Fibroblast of lung (primary cell): Measurements from ENCODE around the gene SLC43A1. TPM values are rescaled to one million over a fixed set of nuclear protein-coding genes. Genes with fewer than 3 reads are reported as not detected.

Experiments
- DNase-seq, 2 donors: peaks; one replicate each; pipeline versions ENCODE4 v3.0.0 to v3.0.0-alpha.2; 2010; ENCODE audit warnings: low read depth in 2 of 2
- H2AFZ ChIP-seq: 2 replicates; pipeline ENCODE4 v1.5.1; 2012; ENCODE audit warnings: low read length, control low read depth, inconsistent platforms
- H3K27ac ChIP-seq: 2 replicates; pipeline ENCODE4 v1.5.1; 2011; ENCODE audit warnings: low read length, control low read depth; ENCODE audit not compliant: insufficient read depth
- H3K27me3 ChIP-seq: 2 replicates; pipeline ENCODE4 v1.5.1; 2011; ENCODE audit warnings: mild to moderate bottlenecking, low read length; ENCODE audit not compliant: control insufficient read depth, insufficient read depth
- H3K36me3 ChIP-seq: 2 replicates; pipeline ENCODE4 v1.5.1; 2011; ENCODE audit warnings: low read length; ENCODE audit not compliant: control insufficient read depth, insufficient read depth
- H3K4me1 ChIP-seq: 2 replicates; pipeline ENCODE4 v1.5.1; 2011; ENCODE audit warnings: low read length; ENCODE audit not compliant: control insufficient read depth, insufficient read depth; ENCODE audit errors: extremely low read depth
- H3K4me2 ChIP-seq: 2 replicates; pipeline ENCODE4 v1.5.1; 2011; ENCODE audit warnings: low read length, control low read depth; ENCODE audit not compliant: insufficient read depth; ENCODE audit errors: extremely low read depth
- H3K4me3 ChIP-seq, 4 experiments: fragments of 200-600 bp in 1 of 4; sonication (generic) in 1 of 4; replicated peaks in 1 of 4; 2 replicates each; pipeline ENCODE4 v1.5.1; 2011 to 2016; ENCODE audit warnings: low read length in 4 of 4, low read depth in 3 of 4, mild to moderate bottlenecking in 3 of 4, control low read depth in 2 of 4, inconsistent platforms in 1 of 4, mixed read lengths in 1 of 4; ENCODE audit not compliant: insufficient read depth in 1 of 4; ENCODE audit errors: control extremely low read depth in 1 of 4
- H3K79me2 ChIP-seq: 2 replicates; pipeline ENCODE4 v1.5.1; 2012; ENCODE audit warnings: mild to moderate bottlenecking, low read length, inconsistent platforms; ENCODE audit not compliant: control insufficient read depth, insufficient read depth
- H3K9ac ChIP-seq: 2 replicates; pipeline ENCODE4 v1.5.1; 2011; ENCODE audit warnings: mild to moderate bottlenecking, low read length, control low read depth; ENCODE audit not compliant: insufficient read depth
- H3K9me3 ChIP-seq: 2 replicates; pipeline ENCODE4 v1.5.1; 2012; ENCODE audit warnings: low read depth, low read length; ENCODE audit not compliant: control insufficient read depth, insufficient read depth
- H4K20me1 ChIP-seq: 2 replicates; pipeline ENCODE4 v1.5.1; 2011; ENCODE audit warnings: low read length; ENCODE audit not compliant: control insufficient read depth, insufficient read depth; ENCODE audit errors: extremely low read depth
- CTCF ChIP-seq, 2 donors: IDR thresholded peaks in 1 of 2; conservative IDR thresholded peaks in 1 of 2; 1 replicate in 1 of 2; 2 replicates in 1 of 2; pipeline ENCODE4 v1.5.1; 2011 to 2012; ENCODE audit warnings: low read length in 2 of 2, control low read depth in 1 of 2, inconsistent platforms in 1 of 2, low read depth in 1 of 2, mild to moderate bottlenecking in 1 of 2
- EZH2 ChIP-seq: IDR thresholded peaks from 2 replicates; pipeline ENCODE4 v1.5.1; 2012; ENCODE audit warnings: low read length, control low read depth, mild to moderate bottlenecking; ENCODE audit errors: missing control alignments
- polyA plus RNA-seq, 2 donors: library from polyadenylated mRNA; depleted of rRNA in 1 of 2; stranded (reverse) in 1 of 2; unstranded in 1 of 2; fragments of >200 nt; gene quantifications; 2 replicates each; pipeline ENCODE4 v1.2.1, GENCODE V29; 2011 to 2012; ENCODE audit warnings: missing spikeins in 1 of 2
- total RNA-seq: library from RNA; depleted of rRNA; stranded (reverse); fragments of >200 nt; gene quantifications from 2 replicates; pipeline ENCODE4 v1.2.1, GENCODE V29; 2014

Gene SLC43A1
- total and polyA plus RNA-seq, 2 donors (not counting 1 experiment from before 2014, with no cell fraction given): 13.2 to 19.8 TPM

GRCh38 chr11:57546869-57547475 is 31.5 kb upstream of the SLC43A1 start:
- no peak overlapping the region for H3K4me3 ChIP-seq
- no peaks in the 10 kb centered on the region for H3K79me2 ChIP-seq
- H3K27me3 ChIP-seq: peaks cover 9% of the 10 kb centered on the region
- no peaks in the 10 kb centered on the region for H4K20me1 ChIP-seq
- TF ChIP-seq CTCF (conservative IDR thresholded peaks at IDR 0.05 in 1 of 2, IDR thresholded peaks at IDR 0.05 in 1 of 2; ENCODE audit: low read depth in 1 of 2, low read length in 2 of 2) (peak; percentile 9), EZH2 (no peak)
- H3K36me3 ChIP-seq: peaks cover 6% of the 10 kb centered on the region
- no peak overlapping the region for H2AFZ ChIP-seq
- H3K4me2 ChIP-seq: no peak overlapping the region
- no peaks in the 10 kb centered on the region for H3K9me3 ChIP-seq
- peak; percentile 23 to 26 for DNase-seq
- no peak overlapping the region for H3K27ac ChIP-seq
- no peak overlapping the region for H3K9ac ChIP-seq
- H3K4me1 ChIP-seq: peaks cover 2% of the 10 kb centered on the region

- no peak overlapping the region for H3K27ac ChIP-seq
- no peaks in the 10 kb centered on the region for H3K9me3 ChIP-seq
- no peak overlapping the region for H3K4me3 ChIP-seq
- peaks cover 2% of the 10 kb centered on the region for H3K4me1 ChIP-seq
- DNase-seq: no peak
- no peak overlapping the region for H2AFZ ChIP-seq
- no peaks in the 10 kb centered on the region for H3K79me2 ChIP-seq
- H3K36me3 ChIP-seq: peaks cover 3% of the 10 kb centered on the region
- peaks cover 9% of the 10 kb centered on the region for H3K27me3 ChIP-seq
- H3K4me2 ChIP-seq: no peak overlapping the region
- H3K9ac ChIP-seq: no peak overlapping the region
- TF ChIP-seq CTCF (conservative IDR thresholded peaks at IDR 0.05 in 1 of 2, IDR thresholded peaks at IDR 0.05 in 1 of 2; ENCODE audit: low read depth in 1 of 2, low read length in 2 of 2): no peak
- no peak for TF ChIP-seq EZH2
- H4K20me1 ChIP-seq: no peaks in the 10 kb centered on the region
Measured at GRCh38 chr11:57546451-57546850, 30.9 kb upstream of the SLC43A1 start.

GRCh38 chr11:57545883-57546282 is 30.4 kb upstream of the SLC43A1 start:
- no peak overlapping the region for H3K9ac ChIP-seq

More at GRCh38 chr11:57545883-57546282, 30.4 kb upstream of the SLC43A1 start:
- Histone ChIP-seq H3K79me2 (no peaks in the 10 kb centered on the region), H3K27me3 (peaks cover 9% of the 10 kb centered on the region), H2AFZ (no peak overlapping the region), H3K9me3 (no peaks in the 10 kb centered on the region), H3K4me2 (no peak overlapping the region), H3K4me3 (no peak overlapping the region), H3K27ac (no peak overlapping the region), H4K20me1 (no peaks in the 10 kb centered on the region), H3K4me1 (peaks cover 2% of the 10 kb centered on the region), H3K36me3 (peaks cover 3% of the 10 kb centered on the region)
- no peak for DNase-seq
- TF ChIP-seq EZH2 (no peak), CTCF (conservative IDR thresholded peaks at IDR 0.05 in 1 of 2, IDR thresholded peaks at IDR 0.05 in 1 of 2; ENCODE audit: low read depth in 1 of 2, low read length in 2 of 2) (no peak)
